ENCODE measurements around the gene APOL1.
"Not testable (repeated sequence)": the region's sequence is repeated elsewhere in the genome, so short reads cannot be mapped to it uniquely, and the experiment has no call there.

Gene APOL1

GRCh38 chr22:36289406-36289870, 36.5 kb downstream of the APOL1 start:
- no peak for DNase-seq (ENCODE audit: low spot score)
- in situ Hi-C loops (cut with MboI; ENCODE audit: low pct_unique_long_range_greater_than_20kb, low sequenced_read_pairs, unreplicated experiment) = no loop called here
- no peak for TF ChIP-seq CTCF (IDR thresholded peaks at IDR 0.05; ENCODE audit: extremely low read depth, insufficient read depth, missing control alignments)

GRCh38 chr22:36289948-36290371, 37.0 kb downstream of the APOL1 start:
- in situ Hi-C loops (cut with MboI; ENCODE audit: low pct_unique_long_range_greater_than_20kb, low sequenced_read_pairs, unreplicated experiment); DNase-seq (ENCODE audit: low spot score): not testable (repeated sequence)

GRCh38 chr22:36290391-36291075, 37.6 kb downstream of the APOL1 start:
- in situ Hi-C loops (cut with MboI; ENCODE audit: low pct_unique_long_range_greater_than_20kb, low sequenced_read_pairs, unreplicated experiment); DNase-seq (ENCODE audit: low spot score): not testable (repeated sequence)

GRCh38 chr22:36291831-36292740, 39.2 kb downstream of the APOL1 start:
- no peak for TF ChIP-seq CTCF (IDR thresholded peaks at IDR 0.05; ENCODE audit: extremely low read depth, insufficient read depth, missing control alignments)
- in situ Hi-C loops (cut with MboI; ENCODE audit: low pct_unique_long_range_greater_than_20kb, low sequenced_read_pairs, unreplicated experiment) = no loop called here
- no peak for DNase-seq (ENCODE audit: low spot score)

GRCh38 chr22:36292823-36293530, 40.0 kb downstream of the APOL1 start:
- TF ChIP-seq CTCF (IDR thresholded peaks at IDR 0.05; ENCODE audit: extremely low read depth, insufficient read depth, missing control alignments) = no peak
- in situ Hi-C loops (cut with MboI; ENCODE audit: low pct_unique_long_range_greater_than_20kb, low sequenced_read_pairs, unreplicated experiment) = no loop called here
- DNase-seq (ENCODE audit: low spot score) = no peak

GRCh38 chr22:36293606-36294292, 40.8 kb downstream of the APOL1 start:
- in situ Hi-C loops (cut with MboI; ENCODE audit: low pct_unique_long_range_greater_than_20kb, low sequenced_read_pairs, unreplicated experiment) = no loop called here
- no peak for TF ChIP-seq CTCF (IDR thresholded peaks at IDR 0.05; ENCODE audit: extremely low read depth, insufficient read depth, missing control alignments)
- DNase-seq (ENCODE audit: low spot score) = no peak

GRCh38 chr22:36294293-36294620, 41.3 kb downstream of the APOL1 start:
- in situ Hi-C loops (cut with MboI; ENCODE audit: low pct_unique_long_range_greater_than_20kb, low sequenced_read_pairs, unreplicated experiment) = no loop called here

More at GRCh38 chr22:36294293-36294620, 41.3 kb downstream of the APOL1 start:
- TF ChIP-seq CTCF (IDR thresholded peaks at IDR 0.05; ENCODE audit: extremely low read depth, insufficient read depth, missing control alignments) = no peak
- no peak for DNase-seq (ENCODE audit: low spot score)
